GM18505 (cell line): ENCODE measurements around the gene SLC30A3.

Source experiments
- ATAC-seq: cut with Tn5 transposase; IDR thresholded peaks from one replicate; pipeline ENCODE4 v1.9.1; 2021; ENCODE audit not compliant: unreplicated experiment
- POLR2A ChIP-seq: IDR thresholded peaks from 4 replicates; pipeline ENCODE4 v1.6.1; 2011; ENCODE audit warnings: borderline replicate concordance; ENCODE audit not compliant: insufficient read depth, insufficient read length; ENCODE audit errors: extremely low read depth

Gene SLC30A3

GRCh38 chr2:27298391-27299080 is 35.7 kb upstream of the SLC30A3 start:
- ATAC-seq = no peak
- no peak for TF ChIP-seq POLR2A

DNA sequence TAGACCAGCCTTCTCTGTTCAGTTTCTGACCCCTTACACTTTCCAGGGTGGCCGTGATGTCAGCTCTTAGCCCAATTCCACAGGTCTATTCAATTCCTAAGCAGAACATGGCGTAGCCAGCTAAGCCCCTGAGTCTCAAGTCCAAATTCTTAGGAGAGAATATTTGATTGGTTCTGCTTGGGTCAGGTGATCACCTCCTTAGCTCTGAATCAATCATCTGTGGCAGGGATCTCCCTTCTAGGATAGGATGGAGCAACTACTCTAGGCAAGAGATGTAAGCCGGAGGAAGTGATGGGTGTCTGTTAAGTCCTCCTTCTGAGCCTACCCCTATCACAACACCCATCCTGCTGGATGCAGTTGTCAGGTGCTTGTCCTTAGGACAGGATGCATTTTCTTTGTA is 34.3 kb upstream of the SLC30A3 start:
- no peak for ATAC-seq
- TF ChIP-seq POLR2A = no peak

GRCh38 chr2:27296481-27296880 is 33.6 kb upstream of the SLC30A3 start:
- ATAC-seq = no peak

GRCh38 chr2:27294928-27295327 is 32.1 kb upstream of the SLC30A3 start:
- TF ChIP-seq POLR2A = no peak
- no peak for ATAC-seq

More at GRCh38 chr2:27296481-27296880, 33.6 kb upstream of the SLC30A3 start:
- TF ChIP-seq POLR2A = no peak

DNA sequence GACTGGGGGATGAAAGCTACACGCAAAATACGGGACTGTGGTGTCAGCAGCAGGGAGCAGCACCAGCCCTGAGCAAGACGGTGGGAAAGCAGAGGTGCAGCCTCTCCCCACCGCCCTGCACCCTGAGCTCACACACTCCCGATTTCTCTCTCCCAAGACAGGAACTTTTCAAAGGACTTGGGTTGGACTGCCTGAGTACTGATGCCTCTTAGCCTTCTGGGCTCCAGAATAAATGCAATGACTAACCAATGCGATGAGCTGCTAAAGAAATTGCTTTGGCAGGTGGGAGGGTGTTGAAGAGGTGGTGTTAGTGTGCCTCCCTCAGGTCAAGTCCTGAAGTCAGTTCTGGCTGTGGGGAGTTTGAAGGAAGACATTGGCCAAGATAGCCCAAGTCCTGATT is 29.0 kb upstream of the SLC30A3 start:
- no peak for TF ChIP-seq POLR2A
- ATAC-seq = no peak

DNA sequence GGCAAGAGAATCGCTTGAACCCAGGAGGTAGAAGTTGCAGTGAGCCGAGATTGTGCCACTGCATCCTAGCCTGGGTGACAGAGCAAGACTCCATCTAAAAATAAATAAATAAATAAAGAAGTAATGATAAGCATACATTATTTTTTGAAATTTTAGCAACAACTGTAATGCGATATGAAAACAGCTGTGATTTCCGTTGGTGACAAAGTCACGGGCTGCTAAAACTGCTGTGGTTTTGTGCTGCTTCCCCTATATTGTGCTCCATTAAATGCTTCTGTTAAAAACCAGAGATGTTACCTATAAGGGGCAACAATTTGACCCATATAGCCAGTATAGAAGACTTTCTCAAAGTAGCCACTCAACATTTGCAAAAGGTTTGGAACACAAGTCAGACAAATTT is 27.7 kb upstream of the SLC30A3 start:
- no peak for ATAC-seq
- no peak for TF ChIP-seq POLR2A

- no peak for TF ChIP-seq POLR2A
- no peak for ATAC-seq
These were observed 25.8 kb upstream of the SLC30A3 start for GRCh38 chr2:27288610-27289009.

DNA sequence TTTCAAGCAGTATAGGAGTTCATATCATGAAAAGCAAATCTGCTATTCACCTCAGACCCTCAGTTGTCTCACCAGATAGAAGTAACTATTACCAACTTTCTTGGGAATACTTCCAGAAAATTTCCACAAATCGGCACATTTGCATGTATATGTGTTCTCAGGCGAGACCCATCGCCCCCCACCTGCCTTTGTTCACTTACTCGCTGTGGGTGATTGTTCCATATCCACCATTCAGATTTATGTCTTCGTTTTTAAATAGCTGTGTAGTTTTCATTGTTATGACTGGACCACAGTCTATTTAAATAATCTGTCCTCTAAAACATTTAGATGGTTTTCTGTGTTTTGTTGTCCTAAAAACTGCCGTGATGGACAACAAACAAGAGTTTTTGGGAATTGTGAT is 22.6 kb upstream of the SLC30A3 start:
- no peak for ATAC-seq
- TF ChIP-seq POLR2A = no peak

DNA sequence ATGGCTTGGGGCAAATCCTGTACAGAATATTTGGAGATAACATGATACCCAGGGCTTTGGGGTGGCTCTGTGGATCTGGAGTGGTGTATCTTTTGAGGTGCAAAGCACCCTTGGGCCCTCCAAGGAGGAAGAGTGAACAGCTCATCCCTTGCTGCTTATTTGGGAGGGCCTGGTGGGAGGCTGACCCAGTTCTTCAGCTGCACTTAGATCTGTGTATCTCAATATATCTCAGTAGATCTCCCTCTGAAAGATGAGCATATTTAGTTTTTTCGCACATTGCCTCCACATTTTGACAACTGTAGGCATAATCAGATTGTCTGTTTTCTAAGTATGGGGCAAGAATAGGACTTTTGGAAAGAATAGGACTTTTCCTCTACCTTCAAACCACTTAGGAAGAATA is 22.1 kb upstream of the SLC30A3 start:
- no peak for ATAC-seq
- TF ChIP-seq POLR2A = no peak

- no peak for ATAC-seq
- no peak for TF ChIP-seq POLR2A
These were observed 20.0 kb upstream of the SLC30A3 start for GRCh38 chr2:27282892-27283291.

DNA sequence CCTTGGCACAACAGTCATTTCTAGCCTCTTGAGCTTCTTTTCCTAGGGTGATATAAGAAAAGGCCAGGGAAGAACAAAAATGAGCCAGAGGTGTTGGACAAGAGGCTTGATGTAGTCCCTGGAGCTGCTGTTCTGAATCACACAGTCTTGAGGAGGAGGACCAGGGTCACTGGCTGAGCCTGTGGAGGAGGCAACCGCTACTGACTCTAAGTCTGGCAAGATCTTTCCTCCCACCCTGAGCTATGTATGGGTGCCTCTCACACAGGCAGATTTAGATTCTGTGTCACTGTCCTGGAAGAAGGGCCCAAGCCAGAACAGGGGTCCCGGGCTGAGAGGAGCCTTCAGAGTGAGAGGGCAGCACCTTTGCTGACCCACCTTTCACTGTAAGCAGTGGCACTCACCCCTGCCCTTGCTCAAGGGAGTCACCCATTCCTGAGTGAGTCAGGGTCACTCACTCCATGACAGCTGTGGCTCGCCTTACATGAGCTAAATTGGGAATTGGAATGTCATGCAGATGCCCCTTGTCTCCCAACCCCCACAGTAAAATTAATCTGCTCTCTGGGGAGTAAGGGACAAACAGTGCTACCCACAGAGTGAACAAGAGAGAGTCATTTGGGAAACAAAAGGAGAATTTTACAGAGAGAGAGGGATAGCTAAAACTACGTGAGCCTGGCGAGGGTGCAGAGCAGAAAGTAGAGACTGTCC is 19.2 kb upstream of the SLC30A3 start, which contains the start of gene TRIM54:
Gene TRIM54 (plus strand): TSS at position 575 of the 705 bp plus-strand sequence. CDS start 303 bp downstream, outside the sequence.
- TF ChIP-seq POLR2A = no peak
- ATAC-seq = no peak

DNA sequence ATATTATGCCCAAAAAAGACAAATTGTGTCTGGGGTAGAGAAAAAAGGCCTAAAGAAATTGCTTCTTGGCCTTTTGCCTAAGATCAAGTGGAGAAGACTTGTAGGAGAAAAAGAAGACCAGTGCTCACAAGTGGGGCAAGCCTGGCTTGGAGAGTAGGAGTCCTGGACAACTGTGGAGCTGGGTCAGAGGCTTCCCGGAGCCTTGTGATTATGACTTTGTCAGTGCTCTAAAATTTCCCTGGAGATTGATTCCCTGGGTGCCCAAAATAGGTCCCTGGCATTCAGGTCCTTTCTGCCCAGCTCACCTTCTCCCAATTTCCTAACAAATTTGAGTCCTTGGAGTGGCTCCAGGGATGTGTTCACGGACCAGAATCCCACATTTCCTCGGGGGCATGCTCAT is 18.6 kb upstream of the SLC30A3 start:
- ATAC-seq = no peak
- TF ChIP-seq POLR2A = no peak

- no peak for ATAC-seq
- no peak for TF ChIP-seq POLR2A
These were observed 18.0 kb upstream of the SLC30A3 start for GRCh38 chr2:27280826-27281225.

- TF ChIP-seq POLR2A = no peak
- no peak for ATAC-seq
These were observed 15.2 kb upstream of the SLC30A3 start for GRCh38 chr2:27278010-27278409.
